ENCODE data around the gene PDLIM1.

GRCh38 chr10:95260909-95261552 lies 29.8 kb downstream of the PDLIM1 start:
- TF ChIP-seq POLR2A (IDR thresholded peaks at IDR 0.05; ENCODE audit: extremely low read depth, insufficient read length) (no peak), CTCF (IDR thresholded peaks at IDR 0.05; ENCODE audit: low read depth, low read length) (no peak)
